Fibroblast of the aortic adventitia (primary cell): Measurements from ENCODE around the gene DEXI. TPM values are rescaled to one million over a fixed set of nuclear protein-coding genes. Genes with fewer than 3 reads are reported as not detected.

Source experiments
- DNase-seq: peaks from one replicate; pipeline ENCODE4 v3.0.0-alpha.2; 2010; ENCODE audit warnings: low read depth
- H3K4me3 ChIP-seq: 2 replicates; pipeline ENCODE4 v1.5.1; 2011; ENCODE audit warnings: low read depth, mild to moderate bottlenecking, control low read depth, low read length, moderate library complexity
- total RNA-seq: library from RNA; depleted of rRNA; stranded (reverse); fragments of >200 nt; gene quantifications from 2 replicates; pipeline ENCODE4 v1.2.3, GENCODE V29; 2012; ENCODE audit warnings: low replicate concordance
- TF ChIP-seq, protein P1 (sequence below): IDR thresholded peaks from 2 replicates; pipeline ENCODE4 v1.5.1; 2011; ENCODE audit warnings: mild to moderate bottlenecking, low read length, control low read depth, inconsistent platforms; ENCODE audit not compliant: insufficient read depth

DEXI gene
- total RNA-seq, 1 donor, result 35.2 TPM

DNA sequence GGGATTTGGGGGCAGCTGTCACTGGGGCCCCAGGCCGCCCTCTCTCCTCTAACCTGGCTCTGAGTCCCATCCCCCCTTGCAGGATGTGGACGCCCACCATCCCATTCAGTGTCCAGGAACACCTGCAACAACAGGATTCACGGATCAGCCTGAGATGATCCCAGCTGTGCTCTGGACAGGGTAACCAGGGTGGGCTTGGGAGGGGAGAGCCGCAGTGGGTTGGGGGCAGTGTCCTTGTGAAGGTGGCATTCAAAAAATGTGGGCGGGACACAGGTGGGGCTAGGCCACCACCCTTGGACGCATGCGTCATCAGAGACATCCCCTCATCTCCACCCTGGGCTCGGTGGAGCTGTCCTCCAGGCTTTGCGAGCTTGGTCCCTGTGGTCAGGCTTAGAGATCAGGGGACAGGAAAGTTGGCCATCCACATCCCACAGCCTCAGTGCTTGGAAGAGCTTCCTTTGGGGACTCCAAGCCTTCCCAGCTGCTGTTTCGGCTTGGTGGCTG lies 19.1 kb downstream of the DEXI start:
- TF ChIP-seq, protein P1, sequence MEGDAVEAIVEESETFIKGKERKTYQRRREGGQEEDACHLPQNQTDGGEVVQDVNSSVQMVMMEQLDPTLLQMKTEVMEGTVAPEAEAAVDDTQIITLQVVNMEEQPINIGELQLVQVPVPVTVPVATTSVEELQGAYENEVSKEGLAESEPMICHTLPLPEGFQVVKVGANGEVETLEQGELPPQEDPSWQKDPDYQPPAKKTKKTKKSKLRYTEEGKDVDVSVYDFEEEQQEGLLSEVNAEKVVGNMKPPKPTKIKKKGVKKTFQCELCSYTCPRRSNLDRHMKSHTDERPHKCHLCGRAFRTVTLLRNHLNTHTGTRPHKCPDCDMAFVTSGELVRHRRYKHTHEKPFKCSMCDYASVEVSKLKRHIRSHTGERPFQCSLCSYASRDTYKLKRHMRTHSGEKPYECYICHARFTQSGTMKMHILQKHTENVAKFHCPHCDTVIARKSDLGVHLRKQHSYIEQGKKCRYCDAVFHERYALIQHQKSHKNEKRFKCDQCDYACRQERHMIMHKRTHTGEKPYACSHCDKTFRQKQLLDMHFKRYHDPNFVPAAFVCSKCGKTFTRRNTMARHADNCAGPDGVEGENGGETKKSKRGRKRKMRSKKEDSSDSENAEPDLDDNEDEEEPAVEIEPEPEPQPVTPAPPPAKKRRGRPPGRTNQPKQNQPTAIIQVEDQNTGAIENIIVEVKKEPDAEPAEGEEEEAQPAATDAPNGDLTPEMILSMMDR, result no peak
- DNase-seq, result no peak
- H3K4me3 ChIP-seq, result no peak overlapping the region

DNA sequence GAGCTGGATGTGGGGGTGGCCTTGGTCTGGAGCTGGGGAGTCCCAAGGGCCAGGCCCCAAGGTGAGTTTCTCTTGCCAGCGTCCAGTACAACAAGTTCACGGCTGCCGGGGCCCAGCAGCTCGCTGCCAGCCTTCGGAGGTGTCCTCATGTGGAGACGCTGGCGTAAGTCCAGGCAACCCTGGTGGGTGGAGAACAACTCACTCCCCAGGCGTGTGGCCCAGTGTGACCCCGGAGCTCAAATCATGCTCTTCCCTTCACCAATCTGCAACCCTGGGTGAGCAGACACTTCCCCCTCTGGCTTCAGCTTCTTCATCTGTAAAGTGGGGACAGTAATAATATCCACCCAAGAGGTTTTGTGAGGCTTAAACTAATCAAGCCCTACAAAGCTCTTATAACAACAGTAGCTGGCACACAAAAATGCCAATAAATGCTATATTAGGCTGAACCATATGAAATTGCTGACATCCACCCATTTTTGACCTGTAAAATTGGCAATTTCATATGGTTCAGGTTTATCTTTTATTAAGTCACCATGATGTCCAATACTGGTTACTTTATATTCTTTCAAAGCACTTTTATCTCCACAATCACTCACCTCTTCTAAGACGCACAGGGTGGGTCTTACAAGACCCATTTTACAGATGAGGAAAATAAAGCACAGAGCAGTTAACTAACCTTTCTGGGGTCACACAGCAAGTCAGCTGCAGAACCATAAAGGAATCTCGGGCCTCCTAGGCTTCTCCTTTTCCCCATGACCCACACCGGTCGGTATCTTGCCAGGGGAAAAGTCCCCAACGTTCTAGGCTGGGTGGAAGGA lies 19.7 kb downstream of the DEXI start:
- no peak overlapping the region for H3K4me3 ChIP-seq
- TF ChIP-seq, protein P1, result no peak
- peak; percentile 30 for DNase-seq

DNA sequence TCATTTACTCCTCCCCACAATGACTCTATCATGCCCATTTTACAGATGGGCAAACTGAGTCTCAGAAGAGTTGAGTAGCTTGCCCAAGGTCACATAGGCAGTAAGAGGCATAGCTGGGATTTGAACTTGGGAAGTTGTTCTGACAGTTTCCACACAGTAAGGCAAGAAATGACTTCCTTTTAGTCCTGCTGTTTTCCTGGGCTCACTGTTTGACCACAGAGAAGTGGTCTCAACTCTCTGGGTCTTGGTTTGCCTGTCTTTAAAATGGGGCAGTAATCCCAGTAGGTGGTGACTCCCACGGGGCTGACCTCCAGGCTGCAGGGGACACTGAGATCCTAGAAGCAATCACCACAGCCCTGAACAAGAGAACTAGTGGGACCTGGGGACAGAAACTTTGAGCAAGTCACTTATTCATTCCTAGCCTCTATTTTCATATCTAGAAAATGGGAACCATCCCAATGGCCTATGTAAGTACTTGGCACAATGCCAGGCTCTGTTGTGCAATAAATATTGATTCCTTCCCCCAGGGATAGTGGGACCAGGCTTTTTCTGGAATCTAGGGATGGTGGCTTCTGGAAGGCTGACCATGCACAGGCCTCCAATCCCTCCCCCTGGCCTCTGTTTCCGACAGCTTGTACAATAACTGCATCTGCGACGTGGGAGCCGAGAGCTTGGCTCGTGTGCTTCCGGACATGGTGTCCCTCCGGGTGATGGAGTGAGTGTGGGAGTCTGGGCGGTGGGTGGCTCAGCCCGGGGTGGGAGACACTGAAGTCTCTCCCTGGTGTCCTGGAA lies 20.5 kb downstream of the DEXI start:
- TF ChIP-seq, protein P1, result no peak
- peak; percentile 45 for DNase-seq
- no peak overlapping the region for H3K4me3 ChIP-seq

DNA sequence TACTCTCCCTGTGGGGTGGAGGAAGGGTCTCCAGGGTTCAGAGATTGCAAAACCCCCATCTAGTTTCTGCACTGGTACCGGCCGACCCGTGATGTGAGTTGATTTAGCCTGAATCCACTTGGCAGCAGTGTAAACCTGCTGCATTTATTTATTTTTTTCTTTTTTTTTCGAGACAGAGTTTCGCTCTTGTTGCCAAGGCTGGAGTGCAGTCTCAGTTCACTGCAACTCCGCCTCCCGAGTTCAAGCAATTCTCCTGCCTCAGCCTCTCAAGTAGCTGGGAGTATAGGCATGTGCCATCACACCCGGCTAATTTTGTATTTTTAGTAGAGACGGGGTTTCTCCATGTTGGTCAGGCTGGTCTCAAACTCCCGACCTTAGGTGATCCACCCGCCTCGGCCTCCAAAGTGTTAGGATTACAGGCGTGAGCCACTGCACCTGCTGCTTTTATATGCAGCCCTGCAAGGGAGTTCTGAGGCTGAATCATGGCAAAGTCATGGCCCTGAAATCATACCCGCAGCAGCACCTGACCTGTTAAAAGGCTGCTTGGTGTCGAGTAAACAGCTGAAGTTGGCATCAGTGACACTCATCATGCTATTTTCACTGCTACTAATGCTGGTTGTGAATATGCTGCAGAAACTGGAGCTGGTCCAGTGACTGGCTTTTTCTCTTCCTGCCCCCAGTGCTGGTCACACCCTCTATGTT lies 21.4 kb downstream of the DEXI start:
- TF ChIP-seq, protein P1, result no peak
- H3K4me3 ChIP-seq, result no peak overlapping the region
- DNase-seq, result no peak

DNA sequence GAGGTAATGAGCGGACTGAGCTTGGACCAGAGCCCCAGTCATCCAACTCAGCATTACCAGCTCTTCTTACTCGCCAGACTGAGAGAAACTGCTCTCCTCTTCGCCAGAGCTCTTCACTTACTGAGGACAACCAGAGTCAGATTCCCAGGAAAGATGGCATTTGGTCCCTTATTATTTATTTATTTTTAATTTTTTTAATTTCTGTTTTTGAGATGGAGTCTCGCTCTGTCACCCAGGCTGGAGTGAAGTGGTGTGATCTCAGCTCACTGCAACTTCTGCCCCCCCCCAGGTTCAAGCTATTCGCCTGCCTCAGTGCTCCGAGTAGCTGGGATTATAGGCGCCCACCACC lies 23.3 kb downstream of the DEXI start:
- DNase-seq, result no peak
- TF ChIP-seq, protein P1, result no peak
- no peak overlapping the region for H3K4me3 ChIP-seq

DNA sequence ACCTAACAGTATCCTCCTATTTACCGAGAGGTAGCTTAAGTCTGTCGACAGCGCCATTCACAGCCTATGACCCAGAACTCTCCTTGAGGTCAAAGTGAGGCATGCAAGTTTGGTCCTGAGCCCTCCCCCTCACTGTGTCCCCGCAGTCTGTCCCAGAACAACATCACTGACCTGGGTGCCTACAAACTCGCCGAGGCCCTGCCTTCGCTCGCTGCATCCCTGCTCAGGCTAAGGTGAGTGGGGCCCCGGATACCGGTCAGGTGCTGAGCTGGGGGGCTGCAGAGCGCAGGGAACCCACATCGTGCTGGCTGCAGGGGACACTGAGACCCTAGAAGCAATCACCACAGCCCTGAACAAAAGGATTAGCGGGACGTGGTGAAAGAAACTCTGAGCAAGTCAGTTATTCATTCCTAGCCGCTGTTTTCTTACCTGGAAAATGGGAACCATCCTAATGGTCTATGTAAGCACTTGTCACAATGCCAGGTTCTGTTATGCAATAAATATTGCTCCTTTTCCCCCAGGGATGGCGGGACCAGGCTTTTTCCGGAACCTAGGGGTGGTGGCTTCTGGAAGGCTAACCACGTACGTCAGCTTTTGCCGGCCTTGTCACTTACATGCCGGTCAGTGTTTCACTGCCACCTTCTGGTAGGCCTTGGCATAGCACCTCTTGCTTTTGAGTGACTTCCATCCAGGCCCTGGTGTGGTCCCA lies 23.8 kb downstream of the DEXI start:
- DNase-seq, result peak; percentile 97
- TF ChIP-seq, protein P1, result peak; percentile 99
- no peak overlapping the region for H3K4me3 ChIP-seq
